K562 (cell line): ENCODE results near the gene RABIF. TPM values are rescaled to one million over a fixed set of nuclear protein-coding genes. Genes with fewer than 3 reads are reported as not detected.
A peak's percentile ranks its signal among the peaks of the same experiment; 100 is the strongest.

Experiments used
- ATAC-seq: fragments of 200-7000 bp; cut with Tn5 transposase; 3 replicates; pipeline ENCODE4 v1.9.1; 2020; ENCODE audit warnings: moderate library complexity
- BruUV-seq: library from RNA; stranded (reverse); fragments of 400-500 nt; replicated peaks from 2 replicates; lab custom pipeline; 2021; lab: Mats Ljungman, UMichigan
- CTCF ChIA-PET: fragments of 300-600 bp; formaldehyde crosslinking; extraction: SDS; loops from one replicate; lab custom pipeline; 2021; ENCODE audit warnings: low intra/inter-chr PET ratio; lab: Yijun Ruan, JAX
- POLR2A ChIA-PET: fragments of 300-600, 350-650 bp; sonication (Branson Sonifier 250); formaldehyde crosslinking; extraction: SDS; loops from one replicate; lab custom pipeline; 2021; ENCODE audit warnings: antibody characterized with exemption, inconsistent platforms; lab: Yijun Ruan, JAX
- DNase-seq, 4 experiments: peaks; one replicate each; pipeline versions ENCODE4 v3.0.0 to v3.0.0-alpha.2; 2011 to 2018; ENCODE audit warnings: low spot score in 3 of 4, mixed read lengths in 3 of 4; ENCODE audit errors: extremely low read depth in 1 of 4
- FAIRE-seq: peaks from 2 replicates; lab custom pipeline; 2011; peaks lifted over from hg19 to GRCh38; lab: Jason Lieb, UNC
- H2AFZ ChIP-seq: 2 replicates; pipeline ENCODE4 v1.6.0; 2011; ENCODE audit warnings: low read depth, low read length, control low read depth, inconsistent platforms
- H3K27ac ChIP-seq: fragments of 200-600 bp; 3 replicates; pipeline ENCODE4 v1.8.0; 2011; ENCODE audit warnings: low read depth, mild to moderate bottlenecking, control low read depth, inconsistent platforms, low read length, moderate library complexity, mixed read lengths; ENCODE audit errors: extremely low read depth
- H3K27me3 ChIP-seq, 2 experiments: fragments of 300-600 bp in 1 of 2; 2 replicates in 1 of 2; 3 replicates in 1 of 2; pipeline versions ENCODE4 v1.6.0 to v1.8.0; 2011; ENCODE audit warnings: inconsistent platforms in 2 of 2, low read length in 2 of 2, mild to moderate bottlenecking in 1 of 2, mixed read lengths in 1 of 2, moderate library complexity in 1 of 2; ENCODE audit not compliant: control insufficient read depth in 2 of 2, insufficient read depth in 2 of 2
- H3K36me3 ChIP-seq: fragments of 300-600 bp; 3 replicates; pipeline ENCODE4 v1.8.0; 2011; ENCODE audit warnings: mild to moderate bottlenecking, low read length, inconsistent platforms; ENCODE audit not compliant: control insufficient read depth, insufficient read depth
- H3K4me1 ChIP-seq, 2 experiments: fragments of 200-600 bp in 1 of 2; replicated peaks in 1 of 2; 2 replicates in 1 of 2; 3 replicates in 1 of 2; pipeline versions ENCODE4 v1.5.1 to v1.8.0; 2011; ENCODE audit warnings: inconsistent platforms in 2 of 2, low read length in 2 of 2, mild to moderate bottlenecking in 1 of 2, mixed read lengths in 1 of 2, moderate library complexity in 1 of 2; ENCODE audit not compliant: control insufficient read depth in 2 of 2, insufficient read depth in 2 of 2
- H3K4me2 ChIP-seq: 2 replicates; pipeline ENCODE4 v1.6.1; 2011; ENCODE audit warnings: low read length, control low read depth, inconsistent platforms, mixed read lengths; ENCODE audit not compliant: insufficient read depth
- H3K4me3 ChIP-seq: fragments of 200-600 bp; sonication (generic), shearing (Covaris generic); 2 replicates; pipeline ENCODE4 v1.5.1; 2016; ENCODE audit warnings: control low read depth, inconsistent platforms
- H3K79me2 ChIP-seq: fragments of 200-600 bp; 3 replicates; pipeline ENCODE4 v1.8.0; 2011; ENCODE audit warnings: low read length, inconsistent platforms; ENCODE audit not compliant: control insufficient read depth, insufficient read depth
- H3K9ac ChIP-seq, 2 experiments: 2 replicates each; pipeline versions ENCODE4 v1.6.0 to v1.6.1; 2011; ENCODE audit warnings: low read depth in 2 of 2, low read length in 2 of 2, control low read depth in 1 of 2, inconsistent platforms in 1 of 2, mild to moderate bottlenecking in 1 of 2, mixed read lengths in 1 of 2; ENCODE audit not compliant: insufficient read depth in 1 of 2
- H3K9me1 ChIP-seq: one replicate; pipeline ENCODE4 v1.6.0; 2011; ENCODE audit warnings: inconsistent platforms, mild to moderate bottlenecking, low read length, moderate library complexity; ENCODE audit not compliant: control insufficient read depth, insufficient read depth
- H3K9me3 ChIP-seq: replicated peaks from 2 replicates; pipeline ENCODE4 v1.5.1; 2011; ENCODE audit warnings: low read depth, low read length, inconsistent platforms; ENCODE audit not compliant: control insufficient read depth, insufficient read depth
- H4K20me1 ChIP-seq: replicated peaks from 2 replicates; pipeline ENCODE4 v1.6.1; 2011; ENCODE audit warnings: low read length, inconsistent platforms, mixed read lengths; ENCODE audit not compliant: control insufficient read depth, insufficient read depth
- C11orf30 ChIP-seq: fragments of 450-650 bp; IDR thresholded peaks from 2 replicates; pipeline ENCODE4 v1.6.1; 2016; ENCODE audit warnings: low read depth, mild to moderate bottlenecking
- CBFA2T3 ChIP-seq: fragments of 450-650 bp; IDR thresholded peaks from 2 replicates; pipeline ENCODE4 v1.6.1; 2017
- DIDO1 ChIP-seq: fragments of 450-650 bp; IDR thresholded peaks from 2 replicates; pipeline ENCODE4 v1.6.1; 2016; ENCODE audit warnings: low read depth, missing biosample characterization, missing genetic modification characterization
- GATAD2B ChIP-seq: fragments of 450-650 bp; IDR thresholded peaks from 2 replicates; pipeline ENCODE4 v1.6.1; 2017; ENCODE audit warnings: mild to moderate bottlenecking, borderline replicate concordance
- HMG20B ChIP-seq: fragments of 250-450 bp; sonication (Bioruptor Pico); IDR thresholded peaks from 2 replicates; pipeline ENCODE4 v1.5.0; 2021; ENCODE audit warnings: mild to moderate bottlenecking
- NCOA2 ChIP-seq, 2 experiments: fragments of 450-650 bp; IDR thresholded peaks; 2 replicates each; pipeline ENCODE4 v1.6.1; 2018; ENCODE audit warnings: mild to moderate bottlenecking in 2 of 2, moderate library complexity in 1 of 2; ENCODE audit not compliant: partially characterized antibody in 2 of 2
- NFIC ChIP-seq: fragments of 450-650 bp; IDR thresholded peaks from 2 replicates; pipeline ENCODE4 v1.6.1; 2017; ENCODE audit warnings: mild to moderate bottlenecking, inconsistent platforms
- RNF2 ChIP-seq: sonication (generic); IDR thresholded peaks from 2 replicates; pipeline ENCODE4 v1.6.1; 2016
- SIRT6 ChIP-seq: IDR thresholded peaks from one replicate; pipeline ENCODE4 v1.6.1; 2012; ENCODE audit warnings: low read depth, mild to moderate bottlenecking, control low read depth, inconsistent platforms, low read length, moderate library complexity
- TEAD4 ChIP-seq, 2 experiments: sonication (generic) in 1 of 2; formaldehyde crosslinking in 1 of 2; IDR thresholded peaks; 2 replicates each; pipeline versions ENCODE4 v1.6.1 to v1.8.0; 2012 to 2022; ENCODE audit warnings: borderline replicate concordance in 1 of 2, inconsistent platforms in 1 of 2, low read length in 1 of 2, mild to moderate bottlenecking in 1 of 2, missing genetic modification reagents in 1 of 2
- ZNF121 ChIP-seq: sonication (generic); formaldehyde crosslinking; conservative IDR thresholded peaks from 2 replicates; pipeline ENCODE4 v1.8.0; 2022; ENCODE audit warnings: missing genetic modification reagents
- ZNF431 ChIP-seq: sonication (generic); formaldehyde crosslinking; IDR thresholded peaks from 2 replicates; pipeline ENCODE4 v1.8.0; 2022; ENCODE audit warnings: mild to moderate bottlenecking, missing genetic modification reagents
- ZNF780A ChIP-seq: fragments of 250-450 bp; sonication (Bioruptor Pico); IDR thresholded peaks from 2 replicates; pipeline ENCODE4 v1.5.0; 2021; ENCODE audit warnings: mild to moderate bottlenecking
- WGBS: fragments of 100-300 bp; shearing (Covaris generic); methylation state at CpG from one replicate; pipeline ENCODE4 v1.1.6; 2016; ENCODE audit warnings: low coverage, mixed read lengths; ENCODE audit not compliant: insufficient coverage; ENCODE audit errors: missing lambda C conversion rate; 5-methylcytosine and 5-hydroxymethylcytosine counted together
- in situ Hi-C: fragments of 300-500 bp; cut with MboI; formaldehyde crosslinking; loops from 4 replicates; pipeline ENCODE4 v1.15.0; 2018; ENCODE audit warnings: inconsistent platforms, mixed read lengths
- intact Hi-C: fragments of 100-400 bp; cut with micrococcal nuclease; formaldehyde crosslinking; loops from 2 replicates; pipeline ENCODE4 v1.14.2; 2022
- polyA plus RNA-seq, 8 experiments: library from polyadenylated mRNA; depleted of rRNA in 4 of 8; stranded (reverse) in 5 of 8; unstranded in 3 of 8; fragments of >200 nt; fragmentation: Nextera tagmentation in 2 of 8; fragmentation: Illumina TruSeq in 1 of 8; extraction: Ambion mirVana in 2 of 8; extraction: Trizol in 1 of 8; gene quantifications; 2 replicates each; pipeline versions ENCODE4 v1.2.1 to v1.2.3, GENCODE V29; 2011 to 2014; ENCODE audit warnings: inconsistent platforms in 1 of 8, missing spikeins in 1 of 8
- total RNA-seq, 7 experiments: library from RNA; depleted of rRNA in 6 of 7; stranded (reverse); fragments of >200 nt in 6 of 7; fragmentation: Illumina TruSeq in 2 of 7; extraction: Trizol in 2 of 7; gene quantifications; 2 replicates each; pipeline versions ENCODE4 v1.2.1 to v1.2.3, GENCODE V29; 2011 to 2021; ENCODE audit warnings: low replicate concordance in 1 of 7
- TF ChIP-seq, protein P1 (sequence below), 2 experiments: fragments of 450-650 bp in 1 of 2; sonication (generic) in 1 of 2; formaldehyde crosslinking in 1 of 2; IDR thresholded peaks in 1 of 2; conservative IDR thresholded peaks in 1 of 2; 2 replicates each; pipeline versions ENCODE4 v1.6.1 to v1.8.1; 2016 to 2023; ENCODE audit warnings: mild to moderate bottlenecking in 2 of 2, moderate library complexity in 2 of 2, inconsistent platforms in 1 of 2, missing genetic modification reagents in 1 of 2
- TF ChIP-seq, protein P2 (sequence below): fragments of 250-450 bp; sonication (Bioruptor Pico); IDR thresholded peaks from 2 replicates; pipeline ENCODE4 v1.5.0; 2020; ENCODE audit warnings: mild to moderate bottlenecking, borderline replicate concordance
- TF ChIP-seq, protein P3 (sequence below): sonication (generic); formaldehyde crosslinking; IDR thresholded peaks from 2 replicates; pipeline ENCODE4 v1.8.1; 2023; ENCODE audit warnings: mild to moderate bottlenecking, missing genetic modification reagents, moderate library complexity

Gene RABIF
- total and polyA plus RNA-seq, 9 of the 15 experiments (the other 6 are each of a cell fraction or from before 2014, with no cell fraction given) = 7.4 to 20.1 (median 11.0) TPM

DNA sequence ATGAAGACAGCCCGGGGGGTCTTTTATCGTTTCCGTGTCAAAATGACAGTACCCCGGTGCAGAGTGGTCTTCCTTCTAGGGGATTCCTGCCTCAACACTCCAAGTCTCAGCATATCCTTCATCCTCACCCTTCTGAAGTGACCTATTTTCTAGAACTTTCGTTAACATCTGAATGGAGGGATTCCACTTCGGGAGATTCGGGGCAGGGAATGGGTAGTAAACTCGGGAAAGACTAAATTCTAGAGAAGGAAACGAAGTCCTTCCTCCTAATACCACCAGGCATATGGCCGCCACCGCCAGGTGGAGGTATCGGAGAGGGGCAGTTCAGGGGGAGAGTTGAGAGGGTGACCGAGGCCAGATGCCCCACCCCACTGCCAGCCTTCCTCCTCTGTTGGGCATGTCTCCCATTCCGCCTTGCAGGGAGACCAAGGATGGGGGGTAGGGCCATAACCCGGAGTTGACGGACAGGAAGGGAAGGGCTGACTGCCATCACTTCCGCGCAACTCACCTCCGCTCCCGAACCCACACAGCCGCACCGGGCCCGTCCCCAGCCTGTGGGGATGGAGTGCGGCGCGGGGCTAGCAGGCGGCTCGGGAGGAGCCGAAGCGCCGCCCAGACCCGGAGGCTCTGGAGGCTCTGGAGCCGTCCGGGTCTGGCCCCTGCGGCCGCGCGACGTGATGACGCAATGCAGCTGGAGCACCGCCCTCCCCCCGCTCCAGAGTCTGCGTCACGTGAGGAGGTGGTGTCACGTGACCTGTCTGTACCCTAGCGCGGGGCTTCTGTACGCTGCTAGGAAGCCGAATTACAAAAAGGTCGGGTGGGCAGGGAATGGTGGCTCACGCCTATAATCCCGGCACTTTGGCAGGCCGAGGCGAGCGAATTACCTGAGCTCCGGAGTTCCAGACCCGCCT is 37.9 kb upstream of the RABIF start, which contains the start of gene KLHL12 (continued):
- no peak for TF ChIP-seq SIRT6
- TF ChIP-seq ZNF431 (CRISPR knock-in tag) = peak; percentile 54
- TF ChIP-seq CBFA2T3 = peak; percentile 53; the same call in 1 of the 2 replicates
- peak; percentile 63; the same call in 1 of the 2 replicates for TF ChIP-seq NFIC
- no peak; the same call in 1 of the 2 replicates for TF ChIP-seq TEAD4 (IDR thresholded peaks at IDR 0.05; ENCODE audit: low read length)
- TF ChIP-seq TEAD4 (CRISPR knock-in tag; IDR thresholded peaks at IDR 0.05; ENCODE audit: borderline replicate concordance) = no peak
- TF ChIP-seq GATAD2B = peak; percentile 89
- TF ChIP-seq, protein P1, sequence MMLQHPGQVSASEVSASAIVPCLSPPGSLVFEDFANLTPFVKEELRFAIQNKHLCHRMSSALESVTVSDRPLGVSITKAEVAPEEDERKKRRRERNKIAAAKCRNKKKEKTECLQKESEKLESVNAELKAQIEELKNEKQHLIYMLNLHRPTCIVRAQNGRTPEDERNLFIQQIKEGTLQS (IDR thresholded peaks at IDR 0.05) = peak; percentile 100
- TF ChIP-seq, protein P1 (CRISPR knock-in tag; conservative IDR thresholded peaks at IDR 0.05) = peak; percentile 95
- TF ChIP-seq, all 486 proteins: peak for 226

DNA sequence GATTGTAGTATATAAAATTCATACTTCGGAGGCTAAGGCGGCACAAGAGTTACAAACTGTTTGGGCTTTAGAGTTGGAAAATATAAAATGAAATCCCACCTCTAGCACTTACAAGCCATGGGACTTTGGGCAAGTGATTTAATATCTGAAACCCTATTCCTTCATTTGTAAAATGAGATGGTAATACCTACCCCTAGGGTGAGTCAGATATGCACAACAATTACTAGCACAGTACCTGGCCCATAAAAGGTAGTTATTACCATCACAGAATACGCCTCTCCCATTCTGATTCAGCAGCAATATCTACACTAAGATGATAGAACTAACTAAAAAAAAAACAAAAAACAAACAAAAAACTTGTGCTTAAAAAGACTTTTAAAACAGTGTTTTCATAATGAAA is 34.6 kb upstream of the RABIF start:
- no TSS peak for BruUV-seq
- Histone ChIP-seq H3K9me1 (no peaks in the 10 kb centered on the region), H3K9me3 (no peaks in the 10 kb centered on the region), H3K9ac (no peak overlapping the region), H3K79me2 (peaks cover 22% of the 10 kb centered on the region), H3K27me3 (no peaks in the 10 kb centered on the region), H3K36me3 (peaks cover 42% of the 10 kb centered on the region), H4K20me1 (no peaks in the 10 kb centered on the region), H3K27ac (no peak overlapping the region), H3K4me2 (no peak overlapping the region), H3K4me1 (peaks cover 0 to 11% of the 10 kb centered on the region in 2 experiments; a peak in 3 of 5 replicates), H2AFZ (no peak overlapping the region), H3K4me3 (no peak overlapping the region)
- in situ Hi-C loops = no loop called here
- DNase-seq = no peak
- POLR2A ChIA-PET = no interaction called here
- no peak for FAIRE-seq
- intact Hi-C loops = no loop called here
- CTCF ChIA-PET = interaction anchor here (0.6 kb wide), 1 partner anchor 1934 kb away, joined by 3 read pairs; no protein-coding TSS in a partner anchor
- WGBS = 95% methylated on average over 3 of the region's 3 CpGs
- no peak for ATAC-seq
- no peak for TF ChIP-seq ZNF121 (CRISPR knock-in tag)
- TF ChIP-seq, protein P2, sequence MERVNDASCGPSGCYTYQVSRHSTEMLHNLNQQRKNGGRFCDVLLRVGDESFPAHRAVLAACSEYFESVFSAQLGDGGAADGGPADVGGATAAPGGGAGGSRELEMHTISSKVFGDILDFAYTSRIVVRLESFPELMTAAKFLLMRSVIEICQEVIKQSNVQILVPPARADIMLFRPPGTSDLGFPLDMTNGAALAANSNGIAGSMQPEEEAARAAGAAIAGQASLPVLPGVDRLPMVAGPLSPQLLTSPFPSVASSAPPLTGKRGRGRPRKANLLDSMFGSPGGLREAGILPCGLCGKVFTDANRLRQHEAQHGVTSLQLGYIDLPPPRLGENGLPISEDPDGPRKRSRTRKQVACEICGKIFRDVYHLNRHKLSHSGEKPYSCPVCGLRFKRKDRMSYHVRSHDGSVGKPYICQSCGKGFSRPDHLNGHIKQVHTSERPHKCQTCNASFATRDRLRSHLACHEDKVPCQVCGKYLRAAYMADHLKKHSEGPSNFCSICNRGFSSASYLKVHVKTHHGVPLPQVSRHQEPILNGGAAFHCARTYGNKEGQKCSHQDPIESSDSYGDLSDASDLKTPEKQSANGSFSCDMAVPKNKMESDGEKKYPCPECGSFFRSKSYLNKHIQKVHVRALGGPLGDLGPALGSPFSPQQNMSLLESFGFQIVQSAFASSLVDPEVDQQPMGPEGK (CRISPR knock-in tag) = no peak
- TF ChIP-seq HMG20B (CRISPR knock-in tag) = no peak
- TF ChIP-seq DIDO1 (tag) = no peak
- TF ChIP-seq C11orf30 = no peak
- TF ChIP-seq, protein P3, sequence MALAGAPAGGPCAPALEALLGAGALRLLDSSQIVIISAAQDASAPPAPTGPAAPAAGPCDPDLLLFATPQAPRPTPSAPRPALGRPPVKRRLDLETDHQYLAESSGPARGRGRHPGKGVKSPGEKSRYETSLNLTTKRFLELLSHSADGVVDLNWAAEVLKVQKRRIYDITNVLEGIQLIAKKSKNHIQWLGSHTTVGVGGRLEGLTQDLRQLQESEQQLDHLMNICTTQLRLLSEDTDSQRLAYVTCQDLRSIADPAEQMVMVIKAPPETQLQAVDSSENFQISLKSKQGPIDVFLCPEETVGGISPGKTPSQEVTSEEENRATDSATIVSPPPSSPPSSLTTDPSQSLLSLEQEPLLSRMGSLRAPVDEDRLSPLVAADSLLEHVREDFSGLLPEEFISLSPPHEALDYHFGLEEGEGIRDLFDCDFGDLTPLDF (CRISPR knock-in tag) = no peak
- no peak for TF ChIP-seq ZNF780A (CRISPR knock-in tag)
- no peak for TF ChIP-seq NCOA2 (IDR thresholded peaks at IDR 0.05; ENCODE audit: partially characterized antibody in 2 of 2)
- no peak for TF ChIP-seq RNF2
